GM12801 (cell line): Measurements from ENCODE around the gene CCNY.

Source experiments
- CTCF ChIP-seq: IDR thresholded peaks from one replicate; pipeline ENCODE4 v1.5.1; 2011; ENCODE audit warnings: control low read depth; ENCODE audit not compliant: insufficient read length; ENCODE audit errors: extremely low read depth

CCNY gene

GRCh38 chr10:35506741-35507140 is 170.4 kb downstream of the CCNY start:
- TF ChIP-seq CTCF = no peak

GRCh38 chr10:35507519-35508109 is 171.3 kb downstream of the CCNY start:
- TF ChIP-seq CTCF = no peak

- TF ChIP-seq CTCF = no peak
These were observed 172.3 kb downstream of the CCNY start for GRCh38 chr10:35508647-35509046.

GRCh38 chr10:35510891-35511290 is 174.6 kb downstream of the CCNY start:
- no peak for TF ChIP-seq CTCF

- no peak for TF ChIP-seq CTCF
These were observed 175.3 kb downstream of the CCNY start for GRCh38 chr10:35511647-35512046.

GRCh38 chr10:35516102-35516670 is 179.9 kb downstream of the CCNY start:
- no peak for TF ChIP-seq CTCF

- TF ChIP-seq CTCF = no peak
These were observed 181.3 kb downstream of the CCNY start for GRCh38 chr10:35517431-35518181.
